Endometrial microvascular endothelial cells (primary cell): ENCODE results near the gene C10orf143. TPM values are rescaled to one million over a fixed set of nuclear protein-coding genes. Genes with fewer than 3 reads are reported as not detected.
"Not testable (repeated sequence)": the region's sequence is repeated elsewhere in the genome, so short reads cannot be mapped to it uniquely, and the experiment has no call there.

Experiments
- in situ Hi-C: cut with HindIII; loops from 2 replicates; pipeline ENCODE4 v1.10.0; 2017; ENCODE audit warnings: low sequenced_read_pairs, low pct_unique_long_range_greater_than_20kb; ENCODE audit errors: inconsistent ontology term
- total RNA-seq: library from RNA; depleted of rRNA; stranded (reverse); fragments of >200 nt; gene quantifications from one replicate; pipeline ENCODE4 v1.2.3, GENCODE V29; 2015; ENCODE audit errors: inconsistent ontology term

C10orf143 gene
- total RNA-seq, 1 donor from 2014 or later, result 0.37 TPM

DNA sequence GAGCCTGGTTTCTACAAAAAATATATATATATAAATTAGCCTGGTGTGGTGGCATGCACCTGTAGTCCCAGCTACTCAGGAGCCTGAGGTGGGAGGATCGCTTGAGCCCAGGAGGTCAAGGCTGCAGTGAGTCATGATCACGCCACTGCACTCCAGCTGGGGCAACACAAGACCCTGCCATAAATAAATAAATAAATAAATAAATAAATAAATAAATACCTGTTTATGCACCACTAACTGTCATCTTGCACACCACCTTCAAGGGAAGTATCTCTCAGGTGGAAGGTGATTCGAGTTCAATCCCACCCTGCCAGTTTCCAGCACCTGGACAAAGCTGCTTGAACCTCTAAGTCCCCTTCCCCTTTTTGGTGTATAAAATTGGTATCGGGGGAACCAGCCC lies 6.3 kb upstream of the C10orf143 start:
- in situ Hi-C loops, result not testable (repeated sequence)

DNA sequence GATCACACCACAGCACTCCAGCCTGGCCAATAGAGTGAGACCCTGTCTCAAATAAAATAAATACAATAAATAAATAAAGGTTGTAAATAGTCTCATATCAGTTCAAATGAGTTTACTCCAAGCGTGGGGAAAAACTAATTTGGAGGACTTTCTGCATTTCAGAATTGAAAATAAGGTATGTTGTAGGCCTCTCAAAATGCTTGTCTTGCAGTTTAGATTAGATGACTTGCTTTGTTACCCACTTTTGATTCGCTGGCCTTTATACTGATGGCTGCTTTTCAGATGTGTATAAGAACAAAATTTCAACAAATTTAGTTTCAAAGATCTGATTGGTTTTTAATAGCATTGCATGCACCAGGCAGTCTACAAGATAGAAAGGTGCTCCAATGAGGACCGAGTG lies 2.2 kb upstream of the C10orf143 start:
- in situ Hi-C loops, result no loop called here

DNA sequence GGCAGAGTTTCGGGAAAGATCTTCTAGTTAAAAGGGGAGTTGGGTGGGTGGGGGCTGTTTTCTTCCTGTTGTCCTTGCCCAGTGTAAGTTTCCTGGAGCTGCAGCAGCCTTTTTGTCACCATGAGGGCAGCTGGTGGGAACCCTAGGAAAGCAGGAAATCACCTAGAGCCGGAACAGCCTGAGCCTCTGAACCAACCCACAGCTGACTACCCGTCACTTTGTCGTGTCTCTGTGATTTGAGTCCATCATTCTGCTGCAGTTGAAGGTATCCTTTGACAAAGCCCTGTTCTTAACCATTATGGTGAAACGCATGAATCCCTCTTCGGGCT lies 1.2 kb upstream of the C10orf143 start:
- in situ Hi-C loops, result no loop called here

DNA sequence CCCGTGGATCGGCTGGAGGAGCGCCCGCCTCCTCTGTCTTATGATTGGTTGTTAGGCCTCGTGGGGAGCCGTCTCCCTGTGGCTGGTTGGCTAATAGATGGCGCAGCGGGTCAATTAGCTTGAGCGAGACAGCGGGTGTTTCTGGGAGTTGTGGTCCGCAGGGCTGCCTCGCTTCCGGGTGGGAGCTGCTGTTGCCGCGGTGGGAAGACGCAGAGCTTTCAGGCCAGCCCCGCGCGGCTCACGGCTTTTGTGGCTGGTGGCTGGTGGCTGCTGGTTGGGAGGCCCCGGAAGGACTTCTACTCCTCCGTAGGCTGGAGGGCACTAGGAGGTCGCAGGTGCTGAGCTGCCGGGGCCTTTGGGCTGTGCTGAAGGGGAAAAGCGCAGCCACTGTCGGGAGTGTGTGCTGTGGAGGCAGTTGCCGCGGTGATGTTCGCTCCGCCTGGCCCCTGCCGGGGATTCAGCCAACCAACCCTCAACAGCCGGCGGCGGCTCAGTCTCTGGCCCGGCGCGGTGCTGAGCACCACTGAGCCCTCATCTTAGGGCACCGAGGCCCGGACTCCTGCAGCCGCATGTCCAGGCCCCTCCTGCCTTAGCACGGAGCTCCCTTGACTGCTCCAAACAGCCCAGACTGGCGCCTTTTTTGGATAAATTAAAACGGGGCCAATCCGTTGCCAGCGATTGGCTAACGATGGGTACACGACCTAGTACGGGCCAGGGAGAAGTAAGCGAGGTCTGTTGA lies 652 bp upstream of the C10orf143 start:
- in situ Hi-C loops, result no loop called here

DNA sequence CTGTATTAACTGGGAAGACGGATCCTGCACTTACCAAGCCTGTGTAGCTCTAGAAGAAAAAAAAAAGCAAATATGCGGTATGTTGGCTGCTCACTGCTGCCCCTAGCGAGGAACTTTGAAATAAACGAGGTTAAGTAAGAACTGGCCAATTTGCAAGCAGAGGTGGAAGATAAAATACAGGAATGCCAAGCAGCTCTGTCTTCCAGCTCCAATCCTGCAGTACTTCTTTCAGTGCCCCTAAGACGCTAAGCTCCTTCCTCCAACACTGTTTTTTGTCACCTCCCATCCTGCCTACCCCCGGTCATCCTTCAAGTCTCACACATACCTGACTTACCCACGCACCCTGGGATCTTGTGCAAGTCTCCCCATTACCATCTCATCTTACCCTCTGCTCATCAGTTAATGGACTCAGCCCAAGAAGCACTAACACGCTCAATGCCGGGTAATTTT lies 809 bp downstream of the C10orf143 start:
- in situ Hi-C loops, result no loop called here

DNA sequence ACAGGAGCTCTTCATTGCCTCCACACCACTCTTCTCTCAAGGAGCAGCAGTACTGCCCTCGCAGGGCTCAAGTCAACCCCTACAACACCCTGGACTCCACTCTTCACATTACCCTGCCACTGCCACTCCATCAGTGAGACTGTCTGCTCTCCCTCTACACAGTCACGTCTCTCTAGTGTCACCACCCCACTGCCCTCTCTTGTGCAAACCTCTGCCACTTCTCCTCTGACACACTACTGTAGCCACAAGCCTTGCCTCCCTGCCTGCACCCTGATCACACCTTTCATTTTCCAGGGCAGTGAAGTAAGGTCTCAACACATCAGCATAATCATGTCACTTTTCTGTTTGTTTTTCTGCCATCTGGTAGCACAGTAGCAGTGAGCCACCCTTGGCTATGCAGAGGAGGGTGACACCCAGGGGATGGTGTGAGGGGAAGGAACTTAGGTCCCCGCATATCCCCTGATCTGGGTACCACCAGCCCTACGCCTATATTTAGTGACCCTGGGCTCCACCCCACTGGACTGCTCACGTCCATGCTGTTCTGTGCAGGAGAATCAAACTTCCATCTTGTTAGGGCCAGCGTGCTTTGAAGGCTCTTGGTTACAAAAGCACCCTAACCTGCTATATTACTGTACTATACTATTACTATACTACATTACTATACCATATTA lies 1.6 kb downstream of the C10orf143 start:
- in situ Hi-C loops, result no loop called here

DNA sequence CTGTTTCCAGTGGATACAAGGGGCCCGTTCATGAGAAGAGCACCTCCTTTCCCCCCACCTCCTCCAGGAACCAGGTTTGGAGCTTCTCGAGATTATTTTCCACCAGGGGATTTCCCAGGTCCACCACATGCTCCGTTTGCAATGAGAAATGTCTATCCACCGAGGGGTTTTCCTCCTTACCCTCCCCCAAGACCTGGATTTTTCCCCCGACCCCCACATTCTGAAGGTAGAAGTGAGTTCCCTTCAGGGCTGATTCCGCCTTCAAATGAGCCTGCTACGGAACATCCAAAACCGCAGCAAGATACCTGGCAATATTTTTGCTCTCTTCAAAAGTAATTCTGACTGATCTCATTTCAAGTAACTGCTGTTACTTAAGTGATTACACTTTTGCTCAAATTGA lies 2.5 kb downstream of the C10orf143 start:
- in situ Hi-C loops, result not testable (repeated sequence)

DNA sequence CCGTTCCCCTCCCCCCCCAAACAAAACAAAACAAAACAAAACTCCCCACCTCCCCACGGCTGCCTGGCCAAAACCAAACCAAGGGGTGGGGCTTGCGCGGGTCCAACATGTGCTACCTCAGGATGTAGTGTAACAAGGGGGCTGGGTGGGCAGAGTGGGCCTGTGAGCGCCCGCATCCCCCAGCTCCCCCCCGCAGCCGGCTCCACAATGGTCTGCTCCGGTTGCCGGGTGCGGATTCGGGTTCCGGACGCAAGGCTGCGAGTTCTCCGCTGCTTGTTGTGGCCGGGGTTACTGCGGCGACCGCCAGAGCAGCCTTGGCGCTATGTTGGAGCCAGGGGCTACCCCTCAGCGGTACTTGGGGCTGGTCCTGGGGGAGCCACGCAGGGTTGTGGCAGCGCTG lies 4.9 kb downstream of the C10orf143 start:
- in situ Hi-C loops, result no loop called here

DNA sequence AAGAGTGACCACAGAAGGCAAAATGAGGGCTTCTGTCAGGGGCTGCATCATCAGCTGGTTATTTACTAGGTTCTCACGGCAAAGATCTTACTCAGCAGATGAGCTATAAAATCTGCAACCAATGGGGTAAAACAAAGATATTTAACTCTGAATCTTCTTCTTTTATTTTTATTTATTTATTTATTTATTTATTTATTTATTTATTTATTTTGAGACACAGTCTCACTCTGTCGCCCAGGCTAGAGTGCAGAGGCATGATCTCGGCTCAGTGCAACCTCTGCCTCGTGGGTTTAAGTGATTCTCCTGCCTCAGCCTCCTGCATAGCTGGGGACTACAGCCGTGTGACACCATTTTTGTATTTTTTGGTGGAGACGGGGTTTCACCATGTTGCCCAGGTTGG lies 11.3 kb downstream of the C10orf143 start:
- in situ Hi-C loops, result no loop called here

DNA sequence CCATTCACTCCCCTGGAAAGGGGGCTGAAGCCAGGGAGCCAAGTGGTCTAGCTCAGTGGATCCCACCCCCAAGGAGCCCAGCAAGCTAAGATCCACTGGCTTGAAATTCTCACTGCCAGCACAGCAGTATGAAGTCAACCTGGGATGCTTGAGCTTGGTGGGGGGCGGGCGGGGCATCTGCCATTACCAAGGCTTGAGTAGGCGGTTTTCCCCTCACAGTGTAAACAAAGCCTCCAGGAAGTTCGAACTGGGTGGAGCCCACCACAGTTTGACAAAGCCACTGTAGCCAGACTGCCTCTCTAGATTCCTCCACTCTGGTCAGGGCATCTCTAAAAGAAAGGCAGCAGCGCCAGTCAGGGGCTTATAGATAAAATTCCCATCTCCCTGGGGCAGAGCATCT lies 20.1 kb downstream of the C10orf143 start:
- in situ Hi-C loops, result not testable (repeated sequence)

DNA sequence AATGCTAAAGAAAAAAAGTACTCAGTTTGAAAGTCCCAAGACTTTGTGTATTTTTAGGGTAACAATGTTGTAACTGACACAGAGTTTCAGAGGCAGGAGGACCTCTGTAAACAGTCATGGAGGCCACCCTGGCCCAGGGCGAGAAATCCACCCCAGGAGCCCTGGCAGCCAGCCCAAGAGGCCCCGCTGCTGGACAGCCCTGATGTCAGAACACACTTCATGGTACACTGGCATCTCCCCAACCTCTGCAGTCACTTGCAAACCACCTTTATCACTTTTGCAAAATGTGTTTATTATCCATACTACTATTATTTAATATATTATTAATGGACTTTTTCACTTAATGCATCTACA lies 30.2 kb downstream of the C10orf143 start:
- in situ Hi-C loops, result no loop called here

DNA sequence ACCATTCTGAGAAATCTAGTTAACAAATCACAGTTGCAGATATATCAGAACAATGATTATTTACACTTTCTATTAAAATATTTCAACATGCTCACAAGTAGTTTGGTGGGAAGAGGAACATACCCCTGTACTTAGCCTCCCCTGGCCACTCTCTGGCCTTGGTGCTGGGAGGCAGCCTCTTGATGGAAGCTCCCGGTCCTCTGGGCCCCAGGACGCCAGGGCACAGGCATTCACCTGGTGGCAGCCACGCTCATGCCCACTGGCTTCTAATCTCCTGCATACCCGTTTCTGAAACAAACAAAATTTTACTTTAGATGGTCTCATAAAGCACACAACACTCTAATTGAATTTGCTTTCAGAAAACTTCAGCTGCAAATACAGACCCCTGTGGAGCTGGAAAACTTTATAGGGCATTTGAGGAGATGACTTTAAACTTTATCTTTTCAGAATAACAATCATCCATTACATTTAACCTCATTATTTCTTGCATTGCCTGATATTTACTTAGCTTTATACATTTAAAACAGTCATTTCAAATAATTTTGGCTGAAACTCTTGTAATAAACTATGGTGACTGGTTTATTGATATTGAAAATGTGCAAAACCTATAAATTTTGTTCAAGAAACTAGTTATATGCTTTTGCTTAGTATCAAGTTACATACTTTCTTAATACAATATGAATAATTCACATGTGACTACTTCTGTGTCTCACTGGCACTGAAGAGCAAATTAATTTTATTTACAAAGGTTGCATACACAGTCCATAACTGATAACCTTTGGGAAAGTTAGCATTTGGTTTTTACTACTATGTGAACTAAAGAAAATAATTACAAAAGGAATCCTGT lies 30.8 kb downstream of the C10orf143 start:
- in situ Hi-C loops, result no loop called here

DNA sequence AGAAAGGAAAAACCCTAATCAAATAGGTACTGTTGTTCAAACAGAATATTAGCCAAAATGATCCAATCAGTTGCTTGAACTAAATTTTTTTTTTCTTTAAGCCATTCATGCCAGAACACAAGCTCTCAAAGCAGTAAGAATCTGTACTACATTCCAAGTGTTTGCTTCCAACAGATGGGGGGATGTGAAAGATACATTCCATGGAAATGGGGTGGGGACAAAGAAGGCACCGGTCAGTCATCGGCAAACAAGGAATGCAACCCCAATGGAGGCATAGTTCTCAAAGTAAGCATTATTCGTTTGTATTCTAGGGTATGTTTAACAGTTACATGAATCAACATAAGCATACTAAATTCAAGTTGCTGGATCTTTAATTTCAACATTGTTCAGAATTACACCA lies 32.5 kb downstream of the C10orf143 start:
- in situ Hi-C loops, result no loop called here

DNA sequence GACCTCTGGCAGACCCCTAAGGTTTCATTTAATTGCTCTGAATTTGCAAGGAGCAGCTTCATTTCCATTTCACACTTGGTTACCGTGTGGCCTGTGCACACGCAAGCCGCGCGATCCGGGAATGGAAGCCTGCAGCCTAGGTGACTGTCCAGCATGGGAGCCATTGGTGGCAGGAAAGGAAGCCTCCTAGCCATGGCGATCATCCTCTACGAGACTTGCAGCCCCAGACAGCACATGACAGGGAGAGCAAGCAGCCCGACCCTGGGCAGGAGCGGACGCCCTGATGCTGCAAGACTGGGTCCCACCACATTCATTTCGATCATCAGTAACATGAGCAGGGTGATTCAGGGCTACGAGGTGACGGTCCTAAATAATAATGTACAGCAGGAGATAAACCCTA lies 33.9 kb downstream of the C10orf143 start:
- in situ Hi-C loops, result no loop called here

DNA sequence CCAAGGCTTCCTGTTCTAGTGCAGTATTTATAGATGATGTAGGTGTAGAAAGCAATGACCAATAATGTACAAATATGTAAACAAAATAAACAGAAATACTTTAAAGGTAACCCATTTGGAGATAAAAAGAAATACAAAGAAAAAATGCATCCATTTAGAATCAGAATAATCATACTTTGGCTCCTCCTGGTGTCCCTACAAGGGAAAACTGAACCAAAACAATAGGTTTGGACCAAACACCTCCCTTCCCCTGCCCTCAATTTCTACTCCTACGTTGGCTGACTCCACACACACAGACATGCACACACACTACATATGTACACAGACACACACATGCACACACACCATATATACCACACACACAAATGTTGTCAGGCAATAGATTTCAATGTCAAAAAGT lies 36.0 kb downstream of the C10orf143 start:
- in situ Hi-C loops, result no loop called here

DNA sequence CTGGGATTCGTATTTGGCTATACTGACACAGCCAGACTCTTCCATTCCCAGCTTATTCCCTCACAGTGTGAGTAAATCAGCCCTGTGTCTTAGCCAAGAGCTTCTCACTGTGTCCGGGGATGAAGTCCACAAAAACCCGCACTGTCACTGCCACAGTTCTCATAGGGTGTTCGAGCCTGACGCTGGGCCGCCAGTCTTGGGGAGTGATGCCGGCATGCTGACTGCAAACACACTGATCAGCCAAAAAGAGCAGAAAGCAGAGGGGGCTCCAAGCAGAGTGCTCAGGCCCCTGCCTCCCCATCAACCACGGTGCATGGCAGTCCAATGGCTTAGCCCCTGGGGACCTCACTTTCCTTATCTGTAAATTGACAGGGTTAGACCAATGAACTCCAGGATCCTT lies 36.7 kb downstream of the C10orf143 start:
- in situ Hi-C loops, result no loop called here

DNA sequence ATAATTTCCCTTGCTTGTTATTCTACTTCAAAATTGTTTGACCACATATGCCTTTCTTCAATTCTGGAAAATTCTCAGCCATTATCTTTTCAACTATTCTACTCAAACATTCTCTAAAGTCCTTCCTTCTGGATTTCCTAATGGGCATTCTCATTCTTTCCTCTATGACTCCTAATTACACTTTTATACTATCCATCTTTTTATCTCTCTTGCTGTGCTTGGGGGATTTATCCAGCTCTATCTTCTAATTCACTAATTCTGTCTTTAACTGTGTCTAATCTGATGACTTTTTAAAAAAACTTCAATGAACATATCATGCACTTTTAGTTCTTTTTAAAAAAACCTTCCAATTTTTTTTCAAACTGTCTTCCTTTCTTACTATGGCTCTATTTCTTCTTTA lies 38.4 kb downstream of the C10orf143 start:
- in situ Hi-C loops, result no loop called here

DNA sequence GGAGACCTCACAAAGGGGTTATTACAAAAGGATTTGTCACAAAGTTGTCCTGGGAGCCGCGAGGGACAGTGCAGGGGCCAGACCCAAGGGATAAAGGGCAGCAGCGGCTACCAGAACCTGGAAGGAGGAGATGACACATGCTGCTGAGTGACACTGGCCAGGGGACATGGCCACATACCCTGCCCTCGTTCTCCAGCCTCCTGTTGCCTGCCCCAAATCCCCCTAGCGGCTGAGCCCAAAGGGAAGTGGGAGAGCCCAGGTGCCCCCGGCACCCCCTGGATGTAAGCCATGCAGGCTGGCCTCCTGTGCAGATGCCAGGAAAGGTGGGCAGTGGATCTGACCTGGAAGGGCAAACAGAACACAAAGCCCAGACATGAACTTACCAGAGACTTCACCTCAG lies 42.7 kb downstream of the C10orf143 start:
- in situ Hi-C loops, result no loop called here

DNA sequence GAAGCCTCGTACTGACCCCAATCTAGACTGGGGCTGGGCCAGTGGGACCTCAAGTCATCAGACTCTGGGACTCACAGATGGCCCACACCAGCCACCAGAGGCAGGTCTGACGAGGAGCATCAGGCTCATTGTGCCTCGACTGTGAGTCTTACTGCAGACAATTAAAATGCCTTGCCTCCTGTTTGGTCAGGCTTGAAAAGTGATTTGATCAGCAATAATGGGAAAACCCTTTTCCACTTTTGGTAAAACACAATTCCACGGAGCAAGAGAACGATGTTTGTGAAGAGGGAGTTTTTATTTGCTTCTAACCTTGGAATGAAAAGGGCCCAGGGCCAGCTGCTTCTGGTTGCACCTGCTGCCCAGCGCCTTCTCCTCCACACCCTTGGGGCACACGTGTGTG lies 43.9 kb downstream of the C10orf143 start:
- in situ Hi-C loops, result no loop called here

DNA sequence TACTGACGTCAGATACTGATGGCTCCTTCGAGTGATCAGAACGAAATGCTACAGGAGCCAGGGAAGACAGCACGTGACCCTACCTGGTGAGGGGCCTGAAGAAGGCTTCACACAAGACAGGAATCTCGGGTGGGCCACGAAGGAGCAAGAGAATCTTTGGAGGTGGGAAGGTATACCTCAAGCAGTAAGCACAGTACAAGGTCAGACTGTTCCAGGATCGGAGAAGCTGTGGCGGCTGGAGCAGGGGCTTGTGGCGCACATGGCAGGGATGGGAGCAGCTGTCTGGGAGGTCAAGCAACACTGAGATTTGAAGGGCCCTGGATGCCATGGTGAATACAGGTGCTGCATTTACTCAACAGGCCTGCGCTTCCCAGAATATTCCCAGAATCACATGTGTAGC lies 45.4 kb downstream of the C10orf143 start:
- in situ Hi-C loops, result no loop called here
